HG02970 (cell line): Measurements from ENCODE around the gene BRD2.
A peak's percentile ranks its signal among the peaks of the same experiment; 100 is the strongest.
"Not testable (repeated sequence)": the region's sequence is repeated elsewhere in the genome, so short reads cannot be mapped to it uniquely, and the experiment has no call there.

Experiments used
- ATAC-seq: cut with Tn5 transposase; IDR thresholded peaks from one replicate; pipeline ENCODE4 v1.9.1; 2021; ENCODE audit warnings: mild to moderate bottlenecking, moderate library complexity, moderate number of reproducible peaks; ENCODE audit not compliant: unreplicated experiment, low FRiP score

Gene BRD2

DNA sequence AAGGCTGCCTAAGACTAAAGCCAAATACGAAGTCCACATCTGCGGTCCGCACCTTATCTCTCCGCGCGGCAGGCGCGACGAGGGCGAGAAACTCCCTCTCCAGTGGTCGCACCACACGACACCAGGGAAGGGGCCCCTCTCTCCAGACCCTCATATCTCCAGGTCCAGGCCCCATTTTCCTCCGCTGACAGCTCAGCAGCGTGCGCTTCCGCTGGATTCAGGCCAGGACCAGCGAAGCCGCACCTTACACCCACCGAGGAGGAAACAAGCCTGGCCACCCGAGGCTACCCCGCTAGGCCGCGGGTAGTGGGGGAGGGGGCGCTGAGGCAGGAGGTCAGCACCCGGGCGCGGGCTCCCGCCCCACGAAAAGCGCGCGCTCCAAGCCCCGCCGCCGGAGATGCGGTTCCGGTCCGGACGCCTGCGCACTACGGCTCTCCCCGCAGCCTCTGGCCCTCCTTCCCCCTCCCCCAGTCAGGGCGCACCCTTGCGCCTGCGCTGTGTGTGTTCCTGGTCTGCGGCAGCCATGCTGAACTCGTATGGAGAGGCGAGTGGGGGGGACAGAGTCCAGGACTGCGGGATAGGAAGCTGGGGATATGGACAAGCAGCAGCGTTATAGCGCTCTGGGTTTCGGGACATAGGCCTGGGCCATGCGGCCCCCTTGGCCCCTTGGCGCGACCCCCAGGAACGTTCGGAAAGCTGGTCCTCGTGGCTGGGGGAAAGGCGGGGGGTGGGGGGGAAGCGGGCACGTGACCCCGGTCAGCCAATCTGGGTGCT, at the start of gene BRD2:
BRD2 (plus strand) TSS at position 502 of the 774 bp plus-strand sequence. CDS start 4,305 bp downstream, outside the sequence.
- ATAC-seq: peak; percentile 31

DNA sequence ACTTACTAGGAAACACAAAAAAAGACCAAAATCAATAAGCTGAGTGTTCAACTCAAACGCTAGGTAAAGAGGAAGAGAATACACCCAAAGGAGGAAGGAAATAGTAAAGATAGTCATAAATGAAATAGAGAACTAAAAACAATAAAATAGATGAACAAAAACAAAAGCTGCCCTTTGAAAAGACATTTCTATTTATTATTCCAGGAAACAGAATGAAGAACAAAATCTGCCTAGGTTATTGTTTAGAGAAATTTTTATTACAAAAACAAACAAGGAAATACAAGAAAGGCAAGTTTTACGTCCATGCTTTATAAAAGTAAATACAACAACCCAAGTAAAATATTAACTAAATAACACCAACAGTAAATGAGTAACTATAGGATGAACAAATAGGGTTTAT, 47.7 kb upstream of the BRD2 start:
- ATAC-seq: no peak

DNA sequence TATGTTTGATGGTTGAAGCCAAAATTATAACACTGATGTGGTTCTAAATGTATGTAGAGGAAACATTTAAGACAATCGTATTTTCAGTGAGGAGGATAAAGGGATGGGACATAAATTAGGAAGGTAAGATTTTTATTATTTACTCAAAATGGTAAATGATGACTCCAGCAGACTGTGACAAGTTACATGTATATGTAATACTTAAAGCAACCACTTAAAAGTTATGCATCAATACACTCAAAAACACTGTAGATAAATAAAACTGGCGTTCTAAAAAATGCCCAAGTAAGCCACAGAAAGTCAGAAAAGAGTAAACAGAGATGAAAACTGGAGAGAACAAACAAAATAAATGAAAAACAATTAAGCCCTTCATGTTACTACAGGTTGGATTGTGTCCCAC, 46.3 kb upstream of the BRD2 start:
- no peak for ATAC-seq

DNA sequence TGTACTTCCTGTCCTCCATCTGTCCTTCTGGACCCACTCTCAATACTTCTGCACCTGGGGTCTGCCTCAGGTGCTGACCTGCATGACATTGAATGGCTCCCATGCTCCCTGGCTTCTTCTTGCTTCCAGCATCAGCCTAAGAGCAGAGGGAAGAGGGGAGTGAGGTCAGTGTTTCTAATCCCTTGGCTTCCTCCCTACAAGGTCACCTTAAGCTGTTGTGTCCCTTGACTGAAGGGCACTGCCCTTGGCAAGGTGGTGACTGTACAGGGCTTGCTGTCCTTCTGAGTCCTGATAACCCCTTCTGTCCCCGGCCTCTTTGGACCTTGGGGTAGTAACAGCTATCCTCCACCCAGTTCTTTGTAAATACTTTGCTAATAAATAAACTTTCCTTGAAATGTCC, 37.2 kb upstream of the BRD2 start:
- ATAC-seq: no peak

DNA sequence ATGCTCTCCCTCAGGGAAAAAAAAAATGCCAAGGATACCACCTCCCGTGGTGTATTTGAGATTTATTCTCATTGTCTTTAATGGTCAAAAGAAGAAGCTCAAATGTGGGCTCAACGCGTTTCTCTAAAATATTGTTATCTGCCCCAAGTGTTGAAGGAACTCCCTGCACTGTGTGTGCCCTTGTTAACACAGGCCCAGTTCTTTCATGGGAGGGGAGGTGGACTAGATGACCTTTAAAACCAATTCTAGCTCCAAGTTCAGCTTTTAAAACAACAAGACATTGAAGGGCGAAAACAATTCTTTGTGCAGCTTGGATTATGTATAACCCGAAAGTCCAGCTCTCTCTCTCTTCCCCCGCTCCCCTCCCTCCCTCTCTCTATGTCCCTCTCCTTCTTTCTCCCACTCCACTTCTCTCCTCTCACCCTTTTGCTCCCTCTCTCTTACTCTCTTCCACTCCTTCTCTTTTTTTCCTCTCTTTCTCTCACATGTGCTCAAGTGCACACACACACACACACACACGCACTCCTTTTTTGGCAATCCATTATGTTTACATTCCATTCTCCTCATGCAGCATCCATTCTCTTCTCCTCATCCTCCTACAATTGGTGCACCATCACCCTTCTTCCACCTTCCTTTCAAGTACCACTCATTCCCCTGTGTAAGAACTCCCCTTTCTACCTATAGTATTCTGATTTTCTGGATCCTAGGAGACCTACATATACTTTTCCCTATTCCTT, 36.1 kb upstream of the BRD2 start:
- no peak for ATAC-seq

DNA sequence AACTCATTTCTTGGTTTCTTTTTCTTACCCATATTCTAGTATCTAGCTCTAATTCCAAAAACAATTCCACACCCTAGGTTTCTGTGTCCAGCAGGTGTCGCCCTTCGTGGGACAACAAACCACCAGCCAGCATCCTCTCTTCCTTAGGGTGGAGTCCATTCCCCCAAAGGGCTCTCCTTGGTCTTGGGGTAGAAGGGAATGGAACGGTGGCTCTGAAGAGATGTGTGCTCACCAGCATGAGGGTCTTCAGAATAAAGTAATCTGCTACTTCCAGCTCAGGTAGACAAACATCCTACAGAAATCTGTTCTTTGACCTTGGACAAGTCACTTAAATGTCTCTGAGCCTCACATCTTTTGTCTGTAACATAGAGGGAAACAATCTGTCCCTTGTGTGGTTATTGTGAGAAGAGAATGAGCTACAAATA, 34.7 kb upstream of the BRD2 start:
- ATAC-seq: no peak

DNA sequence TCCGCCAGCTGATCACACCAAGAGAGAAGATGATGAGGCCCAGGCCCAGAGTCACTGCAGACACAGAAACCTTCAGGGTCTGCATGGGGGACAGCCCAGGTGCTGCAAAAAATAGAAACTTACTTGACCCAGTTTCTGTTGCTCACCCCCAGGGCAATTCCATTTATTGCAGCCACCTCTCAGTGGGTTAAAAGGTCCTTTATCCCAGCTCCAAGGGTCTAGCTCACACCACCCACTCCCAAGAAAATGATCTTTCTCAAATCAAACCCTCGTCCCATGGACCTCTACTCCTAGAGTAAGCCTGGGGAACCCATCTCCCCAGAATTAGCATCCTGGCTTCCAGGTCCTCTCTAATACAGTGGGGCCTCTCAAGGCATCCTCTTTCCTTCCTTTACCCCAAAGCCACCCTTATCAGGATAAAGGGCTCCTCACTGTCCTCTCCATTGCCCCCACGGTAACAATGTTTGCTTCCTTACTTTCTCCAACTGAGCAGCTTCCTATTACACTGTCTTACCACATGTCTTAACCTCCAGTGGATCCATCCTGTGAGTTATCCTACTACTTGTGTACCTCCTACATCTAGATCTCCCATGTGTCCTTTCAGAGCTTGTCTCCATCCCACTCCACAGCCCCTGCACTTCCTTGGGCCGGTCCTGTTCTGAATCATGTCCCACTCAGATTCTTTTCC, 32.7 kb upstream of the BRD2 start:
- no peak for ATAC-seq

DNA sequence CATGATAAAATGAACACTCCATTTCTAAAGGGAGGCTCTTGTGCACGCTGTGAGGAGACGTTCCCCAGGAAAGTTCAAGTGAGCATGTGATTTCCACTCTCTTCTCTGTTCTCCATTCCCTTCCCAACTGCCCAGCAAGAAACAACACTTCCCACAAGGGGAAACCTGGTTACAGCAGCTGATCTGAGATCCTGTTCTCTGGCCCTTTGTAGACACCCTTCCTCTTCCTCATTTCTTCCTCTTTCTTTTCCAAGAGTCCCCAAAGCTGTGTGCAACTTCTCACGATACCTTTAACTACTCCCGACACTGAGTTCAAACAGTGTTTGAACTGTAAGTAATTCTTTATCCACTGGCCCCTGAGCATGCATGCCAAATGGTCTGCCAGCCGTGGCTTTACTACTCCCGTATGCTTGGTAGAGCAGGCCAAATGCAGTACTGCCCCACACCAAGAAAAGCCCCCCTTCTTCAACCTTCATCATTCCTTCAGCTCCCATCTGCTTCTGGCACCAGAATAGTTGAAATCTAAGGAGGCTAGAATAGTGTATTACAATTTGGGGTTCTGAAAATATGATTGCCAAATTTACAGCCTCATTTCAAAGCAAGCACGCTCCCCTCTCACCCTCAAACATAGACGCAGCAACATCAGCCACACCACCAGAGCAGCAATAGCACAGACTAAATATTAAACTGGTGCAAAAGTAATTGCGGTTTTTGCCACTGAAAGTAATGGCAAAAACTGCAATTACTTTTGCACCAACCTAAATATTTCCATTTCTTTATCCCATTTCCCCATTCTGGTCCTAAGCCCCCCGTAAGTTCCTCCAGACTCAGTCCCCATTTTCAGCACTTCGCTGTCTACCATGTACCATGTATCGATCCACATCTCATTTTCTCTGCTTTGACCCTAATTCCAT, 31.9 kb upstream of the BRD2 start:
- no peak for ATAC-seq

DNA sequence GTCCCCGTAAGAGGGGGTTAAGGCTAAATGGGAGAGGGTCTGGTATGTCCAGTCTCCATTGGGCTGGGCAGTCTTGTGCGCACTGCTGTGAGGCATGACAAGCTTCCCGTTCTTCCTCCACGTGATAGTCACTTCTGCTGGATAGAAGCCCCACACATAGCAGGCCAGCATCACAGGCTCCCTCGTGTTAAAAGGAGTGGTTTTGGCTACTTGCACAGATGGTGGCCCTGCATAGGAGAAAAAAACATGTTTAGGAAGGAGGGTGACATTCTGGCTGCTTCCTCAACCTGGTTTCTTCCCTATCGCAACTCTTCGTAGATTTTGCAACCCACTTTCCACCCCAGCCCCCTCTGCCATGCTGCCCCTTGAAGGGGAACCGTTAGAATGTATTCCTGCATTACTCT, 31.2 kb upstream of the BRD2 start:
- ATAC-seq: no peak

DNA sequence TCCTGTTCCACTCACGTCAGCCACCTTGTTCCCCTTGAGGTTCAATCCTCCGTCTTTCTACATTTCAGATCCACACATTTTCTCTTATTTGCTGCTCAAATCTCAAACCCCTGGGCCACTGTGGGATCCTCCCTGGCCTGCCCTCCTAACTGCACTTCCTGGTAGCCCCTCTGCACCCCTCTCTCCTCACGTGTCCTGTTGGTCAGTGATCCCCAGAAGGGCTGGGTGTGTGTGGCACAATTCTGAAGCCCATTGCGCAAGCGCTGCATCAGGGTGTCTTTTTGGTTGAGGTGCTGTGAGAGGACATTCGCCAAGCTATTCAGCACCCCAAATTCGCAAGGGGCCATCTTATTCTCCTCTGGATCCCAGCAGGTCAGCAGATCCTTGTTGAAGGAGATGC, 29.9 kb upstream of the BRD2 start:
- ATAC-seq: no peak

DNA sequence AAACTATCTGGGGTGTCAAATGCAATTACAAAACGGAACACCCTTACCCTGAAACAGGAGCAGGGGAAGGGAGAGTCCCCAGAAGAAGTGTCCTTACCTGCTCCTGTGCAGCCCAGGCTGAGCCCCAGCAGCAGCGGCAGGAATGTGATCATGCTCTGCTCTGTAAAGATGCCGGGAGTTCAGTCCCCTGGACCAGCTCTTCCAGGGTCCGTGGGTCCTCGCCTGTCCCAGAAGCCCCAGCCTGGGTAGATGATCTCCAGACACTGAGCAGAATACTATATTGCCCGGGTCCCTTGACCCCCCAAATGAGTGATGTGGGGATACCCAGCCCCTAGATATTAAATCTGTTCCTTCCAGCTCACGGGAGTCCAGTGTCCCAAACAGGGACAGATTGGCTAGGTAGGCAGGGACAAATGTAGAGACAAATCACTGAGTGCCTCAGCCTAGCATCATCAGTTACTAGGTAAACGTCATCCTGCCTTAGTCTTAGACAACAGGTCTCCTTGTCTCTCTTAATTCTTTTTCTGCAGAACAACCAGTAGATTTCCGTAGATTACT, 27.7 kb upstream of the BRD2 start, which contains the start of gene HLA-DMB:
HLA-DMB (minus strand) TSS at position 373 of the 558 bp plus-strand sequence; CDS start at position 152, 221 bp downstream.
- ATAC-seq: peak; percentile 34

DNA sequence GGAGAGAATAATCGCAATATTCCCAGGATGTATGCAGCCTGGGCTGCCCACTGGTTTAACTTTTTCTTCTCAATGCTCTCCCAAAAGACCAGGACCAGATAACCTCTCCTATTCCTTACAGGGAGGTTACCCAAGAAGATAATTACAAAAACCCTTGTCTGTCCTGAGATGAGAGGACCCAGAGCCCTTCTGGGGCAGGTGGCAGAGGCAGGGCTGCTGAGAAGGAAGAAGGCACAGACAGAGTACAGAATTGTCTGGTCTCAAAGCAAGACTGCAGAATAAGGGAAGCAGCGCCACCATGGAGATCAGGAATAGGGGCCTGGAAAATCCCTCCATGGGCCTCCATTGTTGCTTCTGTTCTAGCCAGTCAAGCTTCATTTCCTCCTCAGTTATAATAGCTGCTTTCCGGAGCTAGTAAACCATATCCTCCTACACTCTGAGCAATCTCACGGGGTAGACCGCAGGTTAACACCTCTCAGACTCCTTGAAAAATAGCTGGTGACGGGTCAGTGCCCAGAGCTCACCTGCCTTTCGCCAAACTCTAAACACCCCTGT, 27.1 kb upstream of the BRD2 start:
- ATAC-seq: peak; percentile 46

DNA sequence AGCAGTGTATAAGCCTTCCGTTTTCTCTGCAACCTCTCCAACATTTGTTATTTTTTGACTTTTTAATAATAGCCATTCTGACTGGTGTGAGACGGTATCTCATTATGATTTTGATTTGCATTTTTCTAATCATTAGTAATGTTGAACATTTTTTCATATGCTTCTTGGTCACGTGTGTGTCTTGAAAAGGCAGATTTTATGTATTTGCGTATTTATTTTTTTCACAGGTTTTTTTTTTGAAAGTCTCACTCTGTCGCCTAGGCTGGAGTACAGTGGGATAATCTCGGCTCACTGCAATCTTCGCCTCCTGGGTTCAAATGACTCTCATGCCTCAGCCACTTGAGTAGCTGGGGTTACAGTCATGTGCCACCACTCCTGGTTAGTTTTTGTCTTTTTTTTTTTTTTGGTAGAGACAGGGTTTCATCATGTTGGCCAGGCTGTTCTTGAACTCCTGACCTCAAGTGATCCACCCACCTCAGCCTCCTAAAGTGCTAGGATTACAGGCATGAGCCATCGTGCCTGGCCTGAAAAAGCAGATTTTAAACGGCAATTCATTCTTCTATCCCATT, 25.8 kb upstream of the BRD2 start:
- ATAC-seq: not testable (repeated sequence)

DNA sequence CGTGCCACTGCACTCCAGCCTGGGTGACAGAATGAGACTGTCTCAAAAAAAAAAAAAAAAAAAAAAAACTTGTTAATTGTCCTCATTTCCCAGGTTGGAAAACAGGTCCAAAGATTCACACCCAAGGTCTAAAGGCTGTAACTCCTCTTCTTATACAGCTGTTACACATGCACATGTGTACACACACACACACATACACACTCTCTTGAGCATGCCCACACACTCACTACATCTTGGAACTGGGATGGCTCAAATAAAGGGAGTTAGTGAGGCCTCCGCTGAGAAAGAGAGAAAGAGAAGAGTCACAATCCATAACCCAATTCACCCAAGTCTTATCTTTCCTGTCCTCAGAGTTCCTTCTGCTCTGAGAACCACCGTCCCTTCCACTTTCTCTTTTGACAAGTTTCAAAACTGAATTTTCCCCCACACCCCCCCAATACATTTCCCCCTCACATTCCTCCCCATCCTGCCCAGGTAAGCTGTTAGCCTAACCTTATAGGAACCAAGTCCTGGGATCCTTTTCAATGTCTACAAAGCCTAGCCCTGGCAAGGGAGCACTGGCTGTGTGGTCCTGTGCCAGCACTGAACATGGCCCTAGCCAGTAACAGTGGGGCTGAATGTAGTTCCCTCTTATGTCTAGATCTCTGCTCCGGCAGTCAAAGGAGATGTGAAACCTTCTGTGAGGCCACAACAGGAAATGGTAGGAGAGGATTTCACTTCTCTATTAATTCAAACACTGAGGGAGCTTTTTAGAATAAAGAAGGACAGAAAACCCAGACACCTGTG, 24.3 kb upstream of the BRD2 start:
- peak; percentile 36 for ATAC-seq

DNA sequence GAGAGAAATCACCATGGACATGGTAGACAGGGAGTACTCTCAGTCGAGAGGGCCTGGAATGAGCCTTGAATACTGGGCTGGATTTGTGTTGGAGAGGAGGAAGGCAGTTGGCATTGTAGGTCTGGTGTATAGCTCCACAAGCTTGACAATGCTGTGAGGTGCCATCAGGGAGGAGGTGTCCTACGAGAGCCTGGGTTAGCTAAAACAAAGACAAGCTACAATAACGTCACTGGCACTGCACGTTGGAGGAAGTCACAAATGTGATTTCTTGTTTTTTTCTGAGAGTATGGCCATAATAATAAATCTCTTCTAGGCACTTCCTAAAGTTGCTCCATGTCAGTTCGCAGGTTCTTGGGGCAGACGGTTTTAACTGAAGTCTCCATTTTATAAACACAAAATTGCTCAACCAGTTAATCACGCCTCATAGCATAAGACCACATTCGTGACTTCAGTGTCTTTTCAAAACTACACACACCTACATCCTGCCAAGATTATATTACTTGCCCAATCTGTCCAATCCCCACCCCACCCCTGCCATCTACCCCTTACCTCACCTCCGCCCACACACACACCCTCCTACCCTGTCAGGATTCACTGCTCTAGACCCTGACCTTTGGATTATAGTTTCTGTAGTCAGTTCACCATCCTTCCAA, 23.2 kb upstream of the BRD2 start:
- no peak for ATAC-seq

DNA sequence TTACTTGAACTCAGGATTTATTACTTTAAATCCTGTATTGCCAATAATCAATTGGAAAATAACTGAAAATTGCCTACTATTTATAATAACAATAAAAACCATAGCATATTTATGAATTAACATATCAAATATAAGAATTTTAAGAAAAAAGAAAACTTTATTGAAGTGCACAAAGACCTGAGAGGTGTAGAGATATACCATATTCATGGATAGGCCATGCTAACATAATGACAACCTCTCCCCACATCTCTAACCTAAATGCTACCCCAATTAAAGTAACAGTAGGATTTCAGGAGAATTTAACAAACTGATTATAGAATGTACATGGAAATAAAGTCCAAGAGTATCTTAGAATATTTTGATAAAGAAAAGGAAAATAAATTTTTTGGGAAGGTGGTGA, 22.4 kb upstream of the BRD2 start:
- ATAC-seq: no peak

DNA sequence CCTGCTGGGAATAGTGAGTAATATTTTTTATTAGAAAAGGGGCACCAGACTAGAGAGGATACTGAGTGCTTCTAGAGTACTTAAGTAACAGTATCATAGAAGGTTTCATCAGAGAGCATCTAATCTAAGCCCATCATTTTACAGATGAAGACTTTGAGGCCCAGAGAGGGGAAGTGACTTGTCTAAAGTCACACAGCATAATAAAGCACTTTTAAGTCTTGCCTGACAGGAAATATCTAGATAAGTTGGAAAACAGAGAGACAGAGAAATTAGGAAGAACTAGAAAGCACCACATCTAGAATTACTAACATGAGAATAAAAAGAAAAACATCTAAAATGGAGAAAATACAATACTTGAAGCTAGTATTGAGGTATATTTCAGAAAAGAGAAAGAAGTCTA, 21.5 kb upstream of the BRD2 start:
- ATAC-seq: no peak
